Endometrium (tissue), 2 donors: ENCODE results near the gene TECPR2.
A peak's percentile ranks its signal among the peaks of the same experiment; 100 is the strongest.
"Not testable (repeated sequence)": the region's sequence is repeated elsewhere in the genome, so short reads cannot be mapped to it uniquely, and the experiment has no call there.

Source experiments
- FAIRE-seq: peaks from 2 replicates; lab custom pipeline; 2012; peaks lifted over from hg19 to GRCh38; lab: Jason Lieb, UNC
- donor health status: control.
- donor health status: control.

Gene TECPR2

GRCh38 chr14:102509746-102510615 lies 147.2 kb downstream of the TECPR2 start, which contains the start of gene ANKRD9:
Gene ANKRD9, minus strand, starts transcription at chr14:102509776. Its CDS starts 1,887 bp downstream, at chr14:102507889.
- no peak for FAIRE-seq

DNA sequence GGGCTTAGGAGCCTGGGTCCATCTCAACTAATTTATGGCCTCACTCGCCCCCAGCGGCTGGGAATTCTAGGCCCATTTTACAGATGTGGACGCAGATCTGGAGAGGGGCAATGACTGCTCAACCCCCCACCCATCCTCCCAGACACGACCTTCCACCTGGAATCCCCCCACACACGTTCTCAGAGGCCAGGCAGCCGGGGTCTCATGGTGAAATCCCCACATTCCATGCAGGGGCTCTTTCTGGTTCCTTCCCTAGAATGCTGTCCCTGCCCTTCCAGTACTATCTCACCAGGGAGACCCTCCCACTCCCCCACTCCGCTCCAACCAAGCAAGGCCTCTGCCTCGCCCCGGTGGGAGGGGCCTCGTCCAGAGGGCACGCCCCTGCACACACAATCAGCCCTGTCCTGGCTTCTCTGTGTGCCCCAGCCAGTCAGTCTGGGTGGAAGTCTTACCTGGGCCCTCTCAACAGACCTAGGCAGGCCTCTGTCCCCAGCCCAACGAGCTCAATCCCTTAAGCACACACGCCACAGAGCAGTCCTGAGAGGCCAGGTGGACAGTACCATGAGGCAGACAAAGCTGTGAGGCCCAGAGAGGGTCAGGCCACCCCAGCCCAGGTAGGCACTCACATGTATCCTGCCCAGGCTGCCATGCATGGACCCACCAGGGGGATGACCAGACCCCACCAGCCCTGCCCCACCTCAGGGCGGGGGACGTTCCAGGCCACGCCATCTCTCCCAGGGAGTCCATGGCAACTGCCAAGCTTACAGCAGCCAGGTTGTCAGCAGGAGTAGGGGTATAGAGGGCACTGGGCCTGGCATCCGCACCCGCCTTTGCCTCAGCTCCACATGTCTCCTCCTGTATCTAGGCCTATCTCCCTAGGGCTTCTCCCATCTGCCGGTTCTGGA lies 148.1 kb downstream of the TECPR2 start:
- FAIRE-seq, result no peak

DNA sequence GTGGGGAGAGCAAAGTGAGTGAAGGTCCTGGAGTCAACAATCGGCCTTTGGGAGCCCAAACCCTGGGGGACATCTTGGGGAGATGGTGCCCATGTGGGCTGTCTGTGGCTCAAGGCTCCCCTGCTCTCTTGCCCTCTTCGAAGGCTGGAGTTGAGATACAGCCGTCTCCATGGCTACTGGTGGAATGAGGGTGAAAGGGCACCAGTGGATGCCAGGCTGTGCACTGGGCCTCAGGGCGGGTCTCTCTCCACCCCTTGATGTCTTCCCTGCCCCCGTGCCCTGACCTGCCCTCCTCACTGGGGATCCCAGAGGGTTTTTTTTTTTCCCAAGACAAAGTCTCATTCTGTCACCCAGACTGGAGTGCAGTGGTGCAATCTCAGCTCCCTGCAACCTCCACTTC lies 148.8 kb downstream of the TECPR2 start:
- no peak for FAIRE-seq

GRCh38 chr14:102512793-102513300 lies 150.1 kb downstream of the TECPR2 start:
- no peak for FAIRE-seq

DNA sequence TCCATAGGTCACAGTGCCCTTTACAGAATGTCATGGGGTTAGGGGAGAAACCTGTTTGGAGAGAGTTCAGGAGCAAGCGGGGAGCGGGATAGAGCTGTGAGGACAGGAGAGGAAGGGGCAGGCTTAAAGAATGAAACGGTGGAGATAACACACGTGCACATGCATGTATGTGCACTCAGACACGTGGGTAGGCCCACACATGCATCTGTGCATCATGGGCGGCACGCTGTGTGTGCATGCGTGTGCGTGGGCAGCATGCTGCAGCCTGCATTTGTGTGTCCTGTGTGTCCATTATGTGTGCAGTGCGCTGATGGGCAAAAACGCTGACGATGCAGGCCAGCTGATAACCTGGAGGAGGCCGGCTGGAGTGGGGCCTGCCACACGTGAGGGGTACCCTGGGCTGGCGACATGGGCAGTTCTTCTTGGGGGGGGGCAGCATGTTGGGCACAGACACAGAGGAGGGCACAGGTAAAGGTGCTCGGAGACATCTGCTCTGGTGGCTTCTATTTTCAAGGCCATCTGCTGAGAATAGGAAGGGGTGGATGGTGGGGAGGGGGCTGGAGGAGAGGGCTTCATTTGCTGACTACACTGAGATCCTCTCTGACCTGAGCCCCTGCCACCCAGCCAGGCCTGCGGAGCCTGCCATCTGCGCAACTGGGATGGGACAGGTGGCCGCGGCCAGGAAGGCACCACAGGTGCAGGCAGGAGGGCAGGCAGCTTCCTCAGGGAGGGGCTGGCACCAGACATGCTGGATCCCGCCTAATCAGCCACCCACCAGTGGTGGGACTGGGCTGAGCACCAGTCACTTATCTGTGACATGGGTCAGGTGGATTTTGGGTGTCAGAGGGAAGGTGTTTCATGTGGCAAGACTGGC lies 151.4 kb downstream of the TECPR2 start:
- no peak for FAIRE-seq

- FAIRE-seq, result no peak
These were observed 152.4 kb downstream of the TECPR2 start for GRCh38 chr14:102514987-102515733.

GRCh38 chr14:102516531-102517391 lies 154.0 kb downstream of the TECPR2 start:
- no peak for FAIRE-seq

DNA sequence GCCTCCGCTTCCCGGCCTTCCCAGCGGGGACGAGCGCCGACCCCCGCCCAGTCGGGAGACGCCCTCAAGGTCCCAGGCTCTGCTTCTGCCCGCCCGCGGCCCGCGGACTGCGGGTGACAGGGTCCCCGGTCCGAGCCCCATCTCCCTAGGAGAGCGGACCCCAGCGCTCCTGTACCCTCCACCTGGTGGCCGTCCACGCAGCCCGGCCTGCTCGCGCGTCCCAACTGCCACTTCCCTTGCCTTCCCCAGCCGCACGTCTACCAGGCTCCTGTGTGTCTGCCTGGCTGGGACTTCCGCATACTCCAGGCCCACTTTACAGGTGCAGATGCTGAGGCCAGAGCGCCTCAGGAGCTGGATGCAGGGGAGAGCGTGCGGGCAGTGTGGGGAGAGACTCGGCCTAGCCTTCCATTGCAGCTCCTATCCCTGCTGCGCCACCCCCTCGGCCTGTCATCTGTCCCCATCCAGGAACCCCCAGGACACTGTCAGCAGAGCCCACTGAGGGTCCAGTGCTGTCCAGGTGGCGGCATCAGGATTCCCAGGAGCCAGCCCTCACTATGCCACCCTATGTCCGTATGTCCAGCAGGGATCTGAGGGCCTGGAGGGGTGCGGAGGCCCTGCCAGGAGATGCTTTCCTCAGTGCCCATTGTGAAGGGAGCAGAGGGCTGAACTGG lies 154.8 kb downstream of the TECPR2 start:
- no peak for FAIRE-seq

DNA sequence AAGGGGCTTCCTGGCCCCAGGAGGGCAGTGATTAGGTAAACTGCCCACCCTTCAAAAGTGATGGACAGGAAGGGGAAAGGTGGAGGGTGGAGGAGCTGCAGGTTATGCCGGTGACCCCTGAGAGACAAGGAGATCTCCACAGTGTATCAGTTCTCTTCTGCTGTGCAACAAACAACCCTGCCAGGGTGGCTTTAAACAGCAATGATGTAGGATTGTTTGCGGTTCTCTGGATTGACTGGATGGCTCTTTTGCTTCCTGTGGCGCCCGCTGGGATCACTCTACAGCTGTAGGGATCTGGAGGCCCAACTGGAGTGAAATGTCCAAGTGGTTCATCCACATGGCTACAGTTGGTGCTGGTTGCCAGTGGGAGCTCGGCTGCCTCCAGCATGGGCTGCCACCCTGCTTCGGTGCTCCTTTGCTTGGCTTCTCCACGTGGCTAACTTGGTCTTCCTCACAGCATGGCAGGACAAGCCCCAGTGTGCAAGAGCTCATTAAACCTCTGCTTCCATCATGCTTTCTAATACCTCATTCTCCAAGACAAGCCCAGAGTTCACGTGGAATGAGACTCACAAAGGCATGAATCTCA lies 155.4 kb downstream of the TECPR2 start:
- no peak for FAIRE-seq

GRCh38 chr14:102519709-102520108 lies 157.0 kb downstream of the TECPR2 start:
- FAIRE-seq, result not testable (repeated sequence)

DNA sequence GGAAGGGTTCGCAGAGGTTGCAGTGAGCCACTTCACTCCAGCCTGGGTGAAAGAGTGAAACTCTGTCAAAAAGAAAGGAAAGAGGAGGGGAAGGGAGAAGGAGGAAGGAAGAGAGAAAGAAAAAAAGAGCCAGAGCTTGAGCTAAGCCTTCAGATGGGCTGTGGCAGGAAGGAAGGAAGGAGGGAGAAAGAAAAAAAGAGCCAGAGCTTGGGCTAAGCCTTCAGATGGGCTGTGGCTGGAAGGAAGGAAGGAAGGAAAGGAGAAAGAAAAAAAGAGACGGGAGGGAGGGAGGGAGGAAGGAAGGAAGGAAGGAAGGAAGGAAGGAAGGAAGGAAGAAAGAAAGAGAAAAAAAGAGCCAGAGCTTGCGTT lies 160.4 kb downstream of the TECPR2 start:
- FAIRE-seq, result no peak

DNA sequence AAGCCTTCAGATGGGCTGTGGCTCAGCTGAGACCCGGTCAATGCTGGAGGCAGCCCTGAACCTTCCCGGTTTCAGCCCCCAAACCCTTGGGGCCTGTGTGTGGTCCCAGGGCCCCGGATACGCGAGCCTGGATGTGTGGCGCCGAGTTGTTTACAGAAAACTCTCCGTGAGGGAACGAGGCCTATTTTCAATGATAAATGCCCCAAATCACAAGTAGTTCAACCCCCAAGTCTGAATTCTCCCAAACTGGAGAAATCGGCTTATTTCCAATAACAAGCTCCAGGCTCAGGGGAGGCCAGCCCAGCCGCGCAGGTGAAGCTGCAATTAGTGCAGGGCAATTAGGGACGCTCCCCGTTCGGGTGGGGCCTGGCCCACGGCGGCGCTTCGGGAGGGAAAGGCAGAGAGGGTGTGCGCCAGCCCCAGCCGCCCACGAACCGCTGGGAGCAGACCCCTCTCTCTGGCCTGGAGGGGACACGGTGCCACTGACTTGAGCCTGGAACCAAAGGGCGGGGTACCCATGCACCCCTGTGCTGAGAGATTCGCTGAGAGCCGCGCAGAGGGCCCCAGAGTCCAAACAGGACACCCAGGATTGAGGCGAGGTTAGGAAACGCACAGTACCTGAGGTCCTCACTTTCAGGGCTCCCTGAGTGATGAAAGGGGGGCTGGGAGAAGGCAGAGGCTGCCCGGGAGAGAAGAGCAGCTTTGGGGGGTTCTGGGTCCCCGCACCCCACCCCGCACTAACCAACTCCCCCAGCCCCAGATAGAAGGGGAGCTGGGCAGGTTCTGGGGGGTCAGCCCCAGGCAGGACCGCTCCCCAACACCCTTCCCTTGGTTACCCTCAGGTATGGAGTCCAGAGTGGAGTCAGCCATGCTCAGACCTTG lies 161.1 kb downstream of the TECPR2 start:
- FAIRE-seq, result no peak

DNA sequence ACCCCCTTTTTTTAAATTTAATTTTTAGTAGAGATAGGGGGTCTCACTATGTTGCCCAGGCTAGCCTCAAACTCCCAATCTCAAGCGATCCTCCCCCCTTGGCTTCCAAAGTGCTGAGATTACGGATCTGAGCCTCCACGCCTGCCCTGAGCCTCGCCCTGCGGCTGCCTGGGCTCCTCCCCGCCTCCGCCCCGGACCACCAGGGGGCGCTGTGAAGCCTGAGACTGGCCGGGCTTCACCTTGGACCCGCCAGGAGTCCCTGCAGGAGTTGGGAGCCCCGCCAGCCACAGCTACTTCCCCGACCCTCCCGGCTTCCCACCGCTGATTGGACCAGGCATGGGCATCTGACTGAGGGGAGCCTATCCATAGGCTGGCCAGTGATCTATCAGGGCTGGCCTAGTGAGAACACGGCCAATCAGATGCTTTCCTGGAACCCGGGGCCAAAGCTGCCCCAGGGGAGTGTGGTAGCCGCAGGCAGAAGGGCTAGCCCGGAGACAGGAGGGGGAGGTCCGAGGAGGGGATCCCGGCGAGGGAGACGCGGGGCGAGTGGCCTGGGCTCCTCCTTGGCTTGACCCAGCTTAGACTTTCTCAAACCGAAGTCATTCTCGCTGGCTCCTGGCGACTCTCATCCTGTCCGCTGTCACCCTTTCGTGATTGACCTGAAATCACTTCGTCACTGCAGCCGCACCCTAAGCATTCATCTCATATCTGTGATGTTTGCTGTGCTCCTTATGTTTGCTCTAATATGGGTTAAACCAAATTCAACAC lies 161.9 kb downstream of the TECPR2 start:
- FAIRE-seq, result peak; percentile 96

DNA sequence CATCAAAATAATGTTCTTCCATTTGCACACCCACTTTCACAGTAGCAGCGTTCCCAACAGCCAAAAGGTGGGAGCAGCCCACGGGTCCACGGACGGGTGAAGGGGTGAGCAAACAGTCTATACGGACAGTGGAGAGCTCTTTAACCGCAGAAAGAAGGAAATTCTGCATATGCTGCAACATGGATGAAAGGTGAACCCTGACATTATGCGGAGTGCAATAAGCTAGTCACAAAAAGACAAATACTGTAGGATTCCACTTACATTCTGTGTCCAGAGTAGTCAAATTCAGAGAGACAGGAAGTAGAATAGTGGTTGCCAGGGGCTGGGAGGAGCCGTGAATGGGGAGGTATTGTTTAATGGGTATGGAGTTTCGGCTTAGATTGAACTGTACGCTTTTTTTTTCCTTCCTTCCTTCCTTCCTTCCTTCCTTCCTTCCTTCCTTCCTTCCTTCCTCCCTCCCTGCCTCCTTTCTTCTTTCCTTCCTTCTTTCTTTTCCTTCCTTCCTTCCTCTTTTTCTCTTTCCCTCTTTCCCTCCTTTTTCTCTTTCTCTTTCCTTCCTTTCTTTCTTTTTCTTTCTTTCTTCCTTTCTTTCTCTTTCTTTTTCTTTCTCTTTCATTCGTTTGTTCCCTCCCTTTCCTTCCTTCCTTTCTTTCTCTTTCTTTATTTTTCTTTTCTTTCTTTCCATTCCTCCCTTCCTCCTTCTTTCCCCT lies 162.6 kb downstream of the TECPR2 start:
- FAIRE-seq, result no peak

- FAIRE-seq, result no peak
These were observed 163.3 kb downstream of the TECPR2 start for GRCh38 chr14:102525929-102526497.
